NCI-H2081 treated with DMSO at 0.1 percent for 48 hours (cell line): ENCODE measurements around the gene RNFT1.
"Not testable (repeated sequence)": the region's sequence is repeated elsewhere in the genome, so short reads cannot be mapped to it uniquely, and the experiment has no call there.

Source experiments
- DNase-seq: peaks from one replicate; lab custom pipeline; 2025; lab: John Stamatoyannopoulos, UW

RNFT1 gene

DNA sequence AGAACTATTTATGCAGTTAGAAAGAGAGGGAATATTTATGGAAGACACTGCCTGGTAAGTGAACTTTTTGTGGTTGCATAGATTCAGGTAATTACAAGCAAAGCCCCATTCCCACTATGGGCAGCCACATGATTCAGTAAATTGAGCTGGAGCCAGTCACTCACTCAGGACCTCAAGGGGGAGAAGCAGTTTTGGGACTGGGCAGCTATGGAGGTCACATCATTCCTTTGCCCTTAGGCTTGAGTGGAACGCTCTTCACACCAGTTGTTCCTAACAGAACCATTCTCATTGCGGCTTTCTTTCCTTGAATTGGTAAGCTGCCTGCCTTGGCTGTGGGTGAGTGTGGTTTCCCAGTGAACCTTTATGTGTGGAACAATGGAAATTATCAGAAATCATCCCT, 34.4 kb downstream of the RNFT1 start:
- not testable (repeated sequence) for DNase-seq

DNA sequence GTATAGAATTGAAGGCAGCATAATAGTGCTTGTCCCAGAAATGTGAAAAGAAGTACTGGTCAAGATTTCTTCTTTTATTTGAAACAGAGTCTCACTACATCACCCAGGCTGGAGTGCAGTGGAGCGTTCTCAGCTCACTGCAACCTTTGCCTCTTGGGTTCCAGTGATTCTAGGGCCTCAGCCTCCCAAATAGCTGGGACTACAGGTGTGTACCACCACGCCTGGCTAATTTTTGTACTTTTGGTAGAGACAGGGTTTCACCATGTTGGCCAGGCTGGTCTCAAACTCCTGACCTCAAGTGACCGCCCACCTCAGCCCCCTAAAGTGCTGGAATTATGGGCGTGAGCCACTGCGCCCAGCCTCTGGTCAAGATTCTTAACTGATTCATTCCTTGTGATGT, 43.9 kb downstream of the RNFT1 start:
- DNase-seq: not testable (repeated sequence)

DNA sequence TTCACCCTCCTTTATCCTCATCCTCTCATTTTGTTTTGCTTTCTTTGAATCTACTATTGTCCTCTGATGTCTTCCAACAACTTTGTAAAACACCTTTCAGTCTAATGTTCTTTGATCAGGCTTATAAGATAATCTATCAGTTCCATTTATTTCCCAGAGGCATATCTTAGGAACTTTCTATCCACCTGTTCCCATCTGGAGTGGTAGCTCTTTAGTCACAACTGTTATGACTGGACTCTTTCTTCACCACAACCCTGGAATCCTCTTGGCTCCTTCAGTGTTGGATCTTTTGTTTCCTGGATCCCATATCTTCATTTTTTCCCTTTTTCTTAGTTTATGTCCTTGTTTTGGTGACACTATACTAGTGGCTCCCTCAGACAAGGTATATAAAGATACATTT, 48.1 kb downstream of the RNFT1 start:
- DNase-seq: no peak

DNA sequence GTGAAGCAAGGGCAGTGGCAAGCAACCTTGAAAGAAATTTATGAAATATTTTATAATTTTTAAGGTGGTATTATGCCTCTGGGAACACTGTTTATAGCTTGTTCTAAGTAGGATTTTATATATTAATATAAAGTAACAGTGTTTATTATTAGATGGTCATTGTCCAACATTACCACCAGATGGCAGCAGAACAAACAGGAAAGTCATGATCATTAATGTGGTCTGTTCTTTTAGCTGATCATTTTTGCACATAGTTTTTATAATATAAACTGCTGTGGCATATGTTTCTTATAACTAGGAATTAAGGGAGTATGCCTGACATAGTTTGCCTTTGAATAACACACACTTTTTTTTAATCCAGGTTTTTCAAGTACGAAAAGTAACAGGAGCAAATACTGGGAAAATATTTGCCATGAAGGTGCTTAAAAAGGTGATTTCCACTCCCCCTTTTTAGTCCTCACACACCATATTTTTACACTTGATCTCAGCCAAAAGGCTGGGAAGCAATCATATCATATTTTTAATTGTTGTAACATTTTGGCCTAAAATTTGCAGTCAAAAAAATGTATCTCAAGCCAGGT, 50.2 kb downstream of the RNFT1 start:
- no peak for DNase-seq

DNA sequence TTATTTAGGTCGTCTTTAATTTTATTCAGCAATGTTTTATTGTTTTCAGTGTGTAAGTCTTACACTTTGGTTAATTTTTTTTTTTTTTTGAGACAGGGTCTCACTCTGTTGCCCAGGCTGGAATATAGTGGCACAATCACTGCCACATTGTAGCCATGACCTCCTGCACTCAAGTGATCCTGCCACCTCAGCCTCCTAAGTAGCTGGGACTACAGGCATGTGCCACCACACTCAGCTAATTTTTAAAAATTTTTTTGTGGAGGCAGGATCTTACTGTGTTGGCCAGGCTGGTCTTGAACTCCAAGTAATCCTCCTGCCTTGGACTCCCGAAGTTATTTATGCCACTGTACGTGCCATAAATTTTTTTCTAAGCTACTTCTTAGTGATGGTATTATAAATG, 57.1 kb downstream of the RNFT1 start:
- DNase-seq: no peak

DNA sequence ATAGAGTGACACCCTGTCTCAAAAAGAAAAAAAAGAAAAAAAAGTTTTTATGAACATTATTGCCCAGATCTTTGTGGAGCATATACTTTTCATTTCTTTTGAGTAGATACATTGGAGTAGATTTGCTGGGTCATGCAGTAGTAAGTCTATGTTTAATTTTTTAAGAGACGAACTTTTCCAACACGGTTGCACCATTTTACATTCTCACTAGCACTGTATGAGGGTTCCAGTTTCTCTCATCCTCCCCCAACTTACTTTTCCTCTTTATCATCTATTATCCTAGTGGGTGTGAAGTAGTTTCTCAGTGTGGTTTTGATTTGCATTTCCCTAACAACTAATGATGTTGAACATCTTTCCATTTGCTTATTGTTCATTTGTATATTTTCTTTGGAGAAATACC, 61.1 kb downstream of the RNFT1 start:
- no peak for DNase-seq
